Stimulated activated CD4-positive, alpha-beta T cell treated with anti-CD3 and anti-CD28 coated beads, Interleukin-2, amount 100 ng/mL, for 4 hours (primary cell): ENCODE measurements around the gene TNP2.

Source experiments
- DNase-seq: peaks from one replicate; pipeline ENCODE4 v3.0.0-alpha.2; 2020; ENCODE audit warnings: low read depth

TNP2 gene

GRCh38 chr16:11255737-11256660 lies 13.1 kb downstream of the TNP2 start, which contains the start of gene SOCS1:
Gene SOCS1, minus strand, starts transcription at chr16:11256204. Its CDS starts 726 bp downstream, at chr16:11255478.
- peak; percentile 85 for DNase-seq

GRCh38 chr16:11254913-11255736 lies 14.0 kb downstream of the TNP2 start:
- DNase-seq: peak; percentile 38

- no peak for DNase-seq
Measured at GRCh38 chr16:11253995-11254912, 14.9 kb downstream of the TNP2 start.

DNA sequence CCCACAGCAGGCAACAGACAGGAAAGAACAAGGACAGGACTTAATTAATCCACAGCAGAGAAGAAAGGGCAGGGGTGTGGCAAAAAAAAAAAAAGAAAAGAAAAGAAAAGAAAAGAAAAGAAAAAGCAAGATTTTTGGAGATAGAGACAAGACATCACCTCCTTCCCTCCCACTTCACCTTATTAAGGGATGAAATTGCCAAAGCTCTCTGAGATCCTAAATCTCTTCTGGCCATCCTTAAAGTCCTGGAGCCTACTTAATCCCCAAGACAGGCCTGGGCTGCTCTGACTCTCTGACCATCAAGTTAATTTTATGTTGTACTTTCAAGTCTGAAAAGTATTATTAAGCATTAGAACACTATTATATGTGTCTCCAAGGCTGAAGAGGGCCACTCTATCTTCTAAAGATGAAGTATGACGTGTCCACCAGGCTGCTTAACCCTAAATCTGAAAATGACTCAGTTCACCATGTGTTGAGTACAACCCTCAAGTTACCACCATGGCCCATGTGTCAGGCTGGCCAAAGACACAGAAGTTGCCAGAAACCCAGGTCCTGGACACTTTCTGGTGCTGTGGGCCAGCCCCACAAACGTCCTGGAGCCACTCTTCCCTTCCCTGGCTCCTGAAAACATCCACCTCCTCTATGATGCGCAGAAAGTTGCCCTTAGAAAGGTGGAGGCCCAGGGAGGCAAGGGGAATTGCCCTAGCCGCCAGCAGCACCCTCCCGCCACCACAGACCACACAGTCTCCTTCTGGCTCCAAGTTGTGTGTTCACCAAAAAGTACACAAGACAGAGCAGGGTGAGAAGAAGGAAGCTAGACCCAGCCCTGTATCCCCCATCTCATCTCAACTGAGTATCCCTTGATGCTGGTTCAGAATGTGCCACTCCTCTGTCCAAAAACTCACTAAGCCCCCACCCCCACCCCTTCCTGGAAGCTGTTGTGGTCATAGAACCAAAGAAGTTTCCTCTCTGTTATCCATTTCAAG lies 15.8 kb downstream of the TNP2 start:
- DNase-seq: no peak

GRCh38 chr16:11252482-11252931 lies 16.6 kb downstream of the TNP2 start:
- no peak for DNase-seq

DNA sequence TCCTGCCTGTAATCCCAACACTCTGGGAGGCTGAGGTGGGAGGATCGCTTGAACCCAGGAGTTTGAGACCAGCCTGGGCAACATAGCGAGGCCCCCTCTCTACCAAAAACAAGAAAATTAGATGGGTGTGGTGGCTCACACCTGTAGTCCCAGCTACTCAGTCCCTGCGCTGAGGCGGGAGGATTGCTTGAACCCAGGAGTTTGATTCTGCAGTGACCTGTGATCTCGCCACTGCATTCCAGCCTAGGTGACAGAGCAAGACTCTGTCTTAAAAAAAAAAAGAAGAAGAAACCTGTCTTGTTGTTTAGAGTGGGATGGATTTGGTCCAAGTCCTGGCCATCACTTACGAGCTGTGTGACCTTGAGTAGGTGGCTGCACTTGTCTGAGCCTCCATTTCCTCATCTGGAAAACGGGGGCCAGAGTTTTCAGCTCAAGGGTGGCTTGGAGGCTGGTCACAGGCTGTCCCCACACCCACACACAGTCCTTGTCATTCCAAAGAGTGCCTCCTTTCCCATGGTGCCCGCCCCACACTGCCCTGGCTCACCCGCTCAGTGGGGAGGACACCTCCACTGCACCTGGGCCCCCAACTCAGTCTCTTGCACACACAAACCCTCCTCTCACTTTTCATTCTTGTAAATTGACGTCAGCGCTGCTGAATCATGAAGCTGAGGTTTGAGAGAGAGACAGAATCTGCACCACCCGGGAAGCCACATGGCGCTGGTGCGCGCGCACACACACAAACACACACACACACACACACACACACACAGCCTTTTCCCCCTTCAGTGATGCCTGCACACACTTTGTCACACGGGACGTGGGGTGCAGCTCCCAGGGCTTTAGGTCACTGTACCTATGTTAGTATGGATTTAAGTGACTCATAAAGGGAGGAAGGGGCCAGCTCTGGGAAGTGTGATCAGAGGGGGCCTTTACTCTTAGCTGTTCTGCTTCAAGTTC lies 17.3 kb downstream of the TNP2 start:
- DNase-seq: peak; percentile 81

- DNase-seq: no peak
Measured at GRCh38 chr16:11250786-11251524, 18.2 kb downstream of the TNP2 start.

GRCh38 chr16:11250091-11250785 lies 18.9 kb downstream of the TNP2 start:
- no peak for DNase-seq

DNA sequence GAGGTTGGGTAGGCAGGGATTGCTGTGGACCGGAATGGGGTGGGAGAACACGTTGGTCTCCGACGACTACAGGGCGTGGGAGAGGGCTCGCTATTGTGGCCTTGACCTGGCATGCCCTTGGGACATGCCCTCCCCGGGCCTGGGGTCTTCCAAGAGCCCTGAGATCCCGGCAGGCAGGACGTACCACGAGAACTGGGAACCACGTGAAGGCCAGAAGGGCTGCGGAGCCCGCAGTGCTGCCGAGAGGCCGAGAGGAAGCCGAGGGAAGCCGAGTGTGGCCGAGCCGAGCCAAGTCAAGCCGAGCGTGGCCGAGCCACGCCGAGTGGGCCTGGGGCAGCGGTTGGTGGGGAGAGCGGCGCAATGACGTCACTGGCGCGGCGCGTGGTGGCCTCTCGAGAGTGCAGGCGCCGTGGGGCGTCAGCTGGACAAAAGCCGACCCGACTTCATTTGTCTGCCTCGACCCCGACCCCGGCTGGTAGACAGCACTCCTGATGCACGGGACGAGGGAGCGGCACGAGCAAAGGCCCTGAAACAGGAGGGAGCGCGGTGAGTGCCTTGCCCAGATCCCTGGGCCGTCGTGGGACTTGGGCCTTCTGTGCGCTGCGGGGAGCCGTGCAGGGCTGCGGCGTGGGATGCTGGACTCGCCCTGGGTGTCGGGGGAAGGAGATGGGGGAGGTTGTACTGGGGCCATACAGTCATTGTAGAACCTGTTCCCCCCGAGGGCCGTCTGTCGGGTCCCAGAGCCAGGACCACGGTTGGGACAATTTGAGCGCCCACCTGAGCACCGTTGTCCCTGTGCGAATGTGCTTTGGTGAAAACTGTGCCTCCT lies 19.7 kb downstream of the TNP2 start:
- DNase-seq: no peak

- DNase-seq: no peak
Measured at GRCh38 chr16:11248133-11248532, 21.0 kb downstream of the TNP2 start.

DNA sequence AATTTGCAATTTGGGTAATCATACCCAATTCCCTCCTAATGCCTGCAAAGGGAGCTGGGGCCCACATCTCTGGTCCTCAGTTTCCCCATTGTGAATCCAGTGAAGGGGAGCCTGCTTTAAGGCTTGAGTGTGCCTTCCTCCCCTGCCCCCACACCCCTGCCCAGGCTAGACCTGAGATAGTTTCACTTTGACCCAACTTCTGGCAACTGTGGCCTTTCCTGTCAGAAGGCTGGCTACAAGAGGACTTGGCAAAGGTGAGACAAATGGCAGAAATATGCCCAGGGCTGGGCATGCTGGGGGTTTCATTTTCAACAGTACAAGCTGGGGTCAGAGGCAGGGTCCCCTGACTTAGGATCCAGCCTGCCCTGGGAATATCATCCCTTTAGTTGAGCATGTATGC lies 23.1 kb downstream of the TNP2 start:
- no peak for DNase-seq

DNA sequence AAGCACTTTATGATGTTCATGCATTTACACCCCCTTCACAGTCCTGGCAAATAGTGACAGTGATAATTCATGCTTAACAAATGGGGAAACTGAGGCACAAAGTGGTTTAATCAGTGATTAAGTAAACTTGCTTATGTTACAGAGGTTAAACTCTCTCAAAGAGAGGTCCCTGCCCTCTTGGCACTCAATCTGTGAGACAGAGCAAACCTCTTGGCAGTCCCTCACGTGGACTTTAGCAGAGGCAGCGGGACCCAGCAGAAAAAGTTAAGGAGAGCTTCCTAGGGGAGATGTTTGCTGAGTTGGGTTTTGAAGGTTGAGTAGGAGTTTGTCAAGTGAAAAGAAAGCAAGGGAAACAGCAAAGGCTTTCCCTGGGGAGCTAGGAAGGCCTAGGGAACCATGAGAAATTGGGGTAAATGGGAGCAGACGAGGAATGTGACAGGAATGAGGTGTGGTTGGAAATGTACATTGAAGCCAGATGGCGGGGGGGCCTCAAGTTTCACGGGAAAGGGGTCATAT lies 23.8 kb downstream of the TNP2 start:
- no peak for DNase-seq

DNA sequence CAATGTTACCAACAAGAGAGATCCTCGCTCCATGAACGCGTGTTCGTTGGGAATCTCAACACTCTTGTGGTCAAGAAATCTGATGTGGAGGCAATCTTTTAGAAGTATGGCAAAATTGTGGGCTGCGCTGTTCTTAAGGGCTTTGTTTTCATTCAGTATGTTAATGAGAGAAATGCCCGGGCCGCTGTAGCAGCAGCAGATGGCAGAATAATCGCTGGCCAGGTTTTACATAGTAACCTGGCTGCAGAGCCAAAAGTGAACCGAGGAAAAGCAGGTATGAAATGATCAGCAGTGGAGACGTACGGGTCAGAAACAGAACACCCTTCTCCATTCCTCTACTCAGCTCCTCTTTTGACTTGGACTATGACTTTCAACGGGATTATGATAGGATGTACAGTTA lies 26.5 kb downstream of the TNP2 start:
- DNase-seq: no peak

DNA sequence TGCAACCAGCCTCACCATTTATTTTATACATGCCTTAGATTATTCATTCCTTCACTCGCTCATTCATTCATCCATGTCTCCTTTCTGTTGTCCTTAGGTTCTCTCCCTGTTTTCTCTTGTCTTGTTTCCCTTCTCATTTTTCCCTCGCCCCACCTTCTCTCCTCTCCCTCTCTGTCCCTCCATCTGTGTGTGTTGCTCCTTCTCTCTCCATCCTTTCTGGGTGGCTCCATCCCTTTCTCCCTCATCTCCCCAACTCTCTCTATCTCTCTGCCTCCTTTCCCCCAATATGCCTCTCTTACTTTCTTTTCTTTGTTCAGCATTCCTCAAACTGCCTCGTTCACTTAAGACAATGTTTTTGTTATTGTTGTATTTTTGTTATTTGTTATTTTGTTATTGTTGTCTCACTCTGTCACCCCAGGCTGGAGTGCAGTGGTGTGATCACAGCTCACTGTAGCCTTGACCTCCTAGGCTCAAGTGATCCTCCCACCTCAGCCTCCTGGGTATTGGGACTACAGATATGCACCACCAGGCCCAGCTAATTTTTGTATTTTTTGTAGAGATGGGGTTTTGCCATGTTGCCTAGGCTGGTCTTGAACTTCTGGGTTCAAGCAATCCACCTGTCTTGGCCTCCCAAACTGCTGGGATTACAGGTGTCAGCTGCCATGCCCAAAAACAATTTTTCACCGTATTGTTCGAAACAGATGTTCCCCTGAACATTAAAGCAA lies 27.5 kb downstream of the TNP2 start:
- DNase-seq: no peak

DNA sequence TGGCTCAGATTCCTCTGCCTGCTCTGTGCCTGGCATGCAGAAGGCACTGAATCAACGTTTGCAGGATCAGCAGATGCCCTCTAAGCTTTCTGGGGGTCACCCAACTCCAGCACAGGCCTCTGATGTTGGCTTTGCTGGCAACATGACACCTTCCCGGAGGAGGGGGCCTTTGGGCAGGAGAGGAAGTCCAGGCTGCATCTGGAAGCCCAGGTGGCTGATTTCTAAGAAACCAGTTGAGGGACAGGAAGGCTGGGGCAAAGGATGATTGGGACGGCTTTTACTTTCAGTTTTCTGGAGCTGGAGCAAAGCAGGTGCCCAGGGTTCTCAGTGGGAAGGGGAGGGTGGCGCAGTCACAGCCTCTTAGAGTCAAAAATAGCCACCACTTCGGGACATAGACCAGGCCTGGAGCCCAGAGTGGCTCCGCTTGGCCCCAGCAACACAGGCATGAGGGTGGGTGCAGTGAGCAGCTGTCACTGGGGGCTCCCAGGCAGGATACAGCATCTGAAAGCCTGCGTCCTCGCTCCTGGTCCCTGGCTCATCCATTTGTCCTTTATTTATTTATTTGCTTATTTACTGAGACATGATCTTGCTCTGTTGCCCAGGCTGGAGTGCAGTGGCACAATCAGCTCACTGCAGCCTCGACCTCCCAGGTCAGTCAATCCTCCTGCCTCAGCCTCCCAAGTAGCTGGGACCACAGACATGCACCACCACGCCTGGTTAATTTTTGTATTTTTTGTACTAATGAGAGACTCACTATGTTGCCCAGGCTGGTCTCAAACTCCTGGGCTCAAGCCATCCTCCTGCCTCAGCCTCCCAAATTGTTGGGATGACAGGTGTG lies 28.3 kb downstream of the TNP2 start:
- no peak for DNase-seq
